DMS114 treated with DMSO at 0.1 percent for 48 hours (cell line): ENCODE data around the gene SPRYD3.
A peak's percentile ranks its signal among the peaks of the same experiment; 100 is the strongest.
"Not testable (repeated sequence)": the region's sequence is repeated elsewhere in the genome, so short reads cannot be mapped to it uniquely, and the experiment has no call there.

ENCODE experiments used
- DNase-seq: peaks from one replicate; lab custom pipeline; 2025; ENCODE audit not compliant: unreplicated experiment; lab: John Stamatoyannopoulos, UW

The SPRYD3 gene

DNA sequence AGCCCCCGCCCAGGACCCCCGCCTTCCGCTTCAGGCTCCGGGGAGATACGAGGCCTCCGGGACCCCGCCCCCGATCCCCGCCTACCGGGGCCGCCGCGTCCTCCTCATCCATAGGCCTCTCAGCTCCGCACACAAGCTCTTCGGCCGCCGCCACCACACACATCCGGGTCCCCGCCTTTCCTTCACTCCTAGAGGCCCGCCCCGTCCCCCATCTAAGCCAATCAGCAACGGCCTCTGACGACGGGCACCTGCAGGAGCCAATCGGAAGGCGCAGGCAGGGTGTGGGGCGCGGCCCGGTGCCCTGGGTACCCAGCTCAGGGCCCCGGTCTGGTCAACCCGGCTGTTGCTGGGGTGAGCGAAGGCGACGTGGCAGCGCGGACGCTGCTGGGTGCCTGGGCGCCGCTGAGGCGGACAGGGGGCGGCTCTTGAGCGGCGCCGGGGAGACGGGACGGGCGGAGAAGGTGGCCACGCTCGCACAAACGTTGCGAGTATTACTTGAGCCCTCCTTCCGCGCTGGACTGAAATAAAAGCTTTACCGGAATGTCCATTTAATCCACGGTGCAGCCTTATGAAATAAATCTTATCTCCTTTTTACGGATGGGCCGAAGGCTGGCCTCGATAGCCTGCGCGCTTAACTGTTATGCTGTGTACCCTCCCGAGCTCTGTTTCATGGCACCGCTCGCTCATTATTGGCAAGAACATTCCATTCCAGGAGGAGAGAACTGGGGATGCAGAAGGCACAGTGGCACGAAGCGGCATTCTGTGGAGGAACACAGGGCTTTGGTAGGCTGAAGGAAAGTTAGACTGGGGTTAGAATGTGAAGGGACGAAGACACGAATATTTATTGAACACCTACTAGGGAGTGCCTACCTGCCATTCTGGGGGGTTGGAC lies at the start of gene SPRYD3:
TSS of gene SPRYD3 (minus strand) at position 165 of the 892 bp plus-strand sequence. CDS start at position 108, 57 bp downstream.
- DNase-seq = peak; percentile 95

GRCh38 chr12:53127169-53127568 lies 48.0 kb upstream of the SPRYD3 start:
- no peak for DNase-seq

DNA sequence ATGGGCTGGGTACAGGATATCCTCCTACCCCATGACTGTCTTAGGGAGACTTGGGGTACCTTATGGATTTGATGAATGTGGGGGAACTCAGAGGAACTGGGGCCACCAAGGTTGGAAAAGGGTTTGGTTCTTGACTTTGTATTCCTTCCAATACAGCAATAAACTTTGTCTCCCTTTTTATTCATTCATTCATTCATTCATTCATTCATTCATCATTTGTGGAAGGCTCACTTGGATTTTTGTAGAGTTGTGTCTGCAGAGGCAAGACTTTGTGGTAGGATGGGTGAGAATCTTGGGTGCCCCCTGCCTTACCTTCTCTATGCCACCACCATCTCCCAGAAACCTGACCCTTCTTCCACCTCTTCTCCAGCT lies 45.1 kb upstream of the SPRYD3 start:
- DNase-seq = no peak

GRCh38 chr12:53123578-53124351 lies 44.6 kb upstream of the SPRYD3 start:
- no peak for DNase-seq

- DNase-seq = no peak
These were observed 43.8 kb upstream of the SPRYD3 start for GRCh38 chr12:53122961-53123468.

DNA sequence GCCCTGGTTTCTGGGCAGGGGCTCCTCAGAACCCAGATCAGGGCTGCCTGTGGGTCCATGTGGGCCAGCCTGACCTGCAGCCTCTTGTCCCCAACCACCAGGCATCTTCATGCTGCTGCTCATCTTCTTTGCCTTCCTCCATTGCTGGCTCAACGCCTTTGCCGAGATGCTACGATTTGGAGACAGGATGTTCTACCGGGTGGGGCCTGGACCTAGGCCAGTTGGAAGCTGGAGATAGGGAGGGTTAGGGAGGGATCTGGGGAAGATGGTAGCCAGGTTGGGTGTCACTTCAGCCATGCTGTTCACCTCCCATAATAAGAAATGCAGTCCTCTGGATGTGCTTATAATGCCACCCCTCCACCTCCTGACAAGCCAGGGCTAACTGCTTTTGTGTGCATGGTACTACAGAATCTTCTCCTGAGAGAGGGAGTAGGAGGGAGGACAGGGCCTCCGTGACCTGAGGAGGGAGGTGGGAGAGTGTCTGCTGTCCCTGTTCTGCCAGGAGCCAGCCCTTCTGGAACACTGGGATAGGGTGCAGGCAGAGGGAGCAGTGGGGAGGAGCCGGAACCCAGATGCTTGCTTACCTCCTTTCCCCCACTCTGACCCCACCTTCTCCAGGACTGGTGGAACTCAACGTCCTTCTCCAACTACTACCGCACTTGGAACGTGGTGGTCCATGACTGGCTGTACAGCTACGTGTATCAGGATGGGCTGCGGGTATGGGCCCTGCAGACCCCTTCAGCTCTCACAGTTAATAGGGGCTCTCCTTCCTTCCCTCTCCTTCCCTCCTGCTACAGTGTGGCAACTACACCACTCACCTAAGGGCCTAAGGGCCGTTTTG lies 41.7 kb upstream of the SPRYD3 start:
- no peak for DNase-seq

DNA sequence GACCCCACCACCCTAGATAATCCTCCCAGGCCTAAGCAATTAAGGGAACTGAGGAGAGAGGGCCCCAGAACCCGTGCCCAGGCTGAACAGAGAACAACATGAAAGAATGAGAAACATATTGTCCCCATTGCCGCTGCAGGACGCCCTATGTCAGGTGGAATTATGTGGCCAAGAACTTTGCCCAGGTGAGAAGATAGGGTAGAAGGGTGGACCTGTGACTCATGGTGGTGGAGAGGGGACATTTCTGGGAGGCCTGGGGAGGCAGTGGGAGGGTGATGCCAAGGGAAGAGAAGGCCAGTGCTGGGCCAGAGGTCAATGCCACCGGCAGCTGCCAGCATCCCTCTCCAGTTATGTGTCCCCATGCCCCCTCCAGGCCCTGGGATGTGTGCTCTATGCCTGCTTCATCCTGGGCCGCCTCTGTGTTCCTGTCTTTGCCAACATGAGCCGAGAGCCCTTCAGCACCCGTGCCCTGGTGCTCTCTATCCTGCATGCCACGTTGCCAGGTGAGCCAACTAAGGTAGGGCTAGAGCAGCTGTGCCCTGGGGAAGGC lies 39.6 kb upstream of the SPRYD3 start:
- no peak for DNase-seq

- no peak for DNase-seq
These were observed 36.9 kb upstream of the SPRYD3 start for GRCh38 chr12:53115891-53116648.

GRCh38 chr12:53115112-53115890 lies 36.1 kb upstream of the SPRYD3 start:
- no peak for DNase-seq

- DNase-seq = no peak
These were observed 34.8 kb upstream of the SPRYD3 start for GRCh38 chr12:53113951-53114350.

DNA sequence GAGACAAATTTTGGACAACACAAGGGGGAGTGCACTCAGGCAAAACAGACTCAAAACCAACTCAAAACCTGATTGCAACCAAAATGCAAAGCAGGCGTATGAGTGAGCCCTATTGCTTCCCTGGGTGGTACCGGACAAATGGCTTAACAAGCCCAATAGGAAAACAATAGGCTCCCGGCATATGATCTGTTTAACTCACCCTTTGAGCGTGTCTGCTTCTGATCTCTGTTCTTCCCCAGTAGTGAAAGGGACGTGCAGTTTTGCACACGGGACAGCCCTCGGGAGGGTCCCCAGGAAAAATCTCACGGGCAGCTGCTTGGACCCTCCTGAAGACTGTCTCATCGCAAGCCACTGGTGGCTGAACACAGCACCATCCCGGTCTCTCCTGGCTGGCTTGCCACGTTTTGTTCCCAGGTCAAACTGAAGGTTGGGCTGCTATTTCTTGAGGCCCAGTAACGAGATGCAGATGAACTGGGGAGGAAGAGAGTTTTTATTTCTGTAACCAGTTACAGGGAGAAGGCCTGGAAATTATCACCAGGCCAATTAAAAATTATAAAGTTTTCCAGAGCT lies 34.0 kb upstream of the SPRYD3 start:
- DNase-seq = no peak

DNA sequence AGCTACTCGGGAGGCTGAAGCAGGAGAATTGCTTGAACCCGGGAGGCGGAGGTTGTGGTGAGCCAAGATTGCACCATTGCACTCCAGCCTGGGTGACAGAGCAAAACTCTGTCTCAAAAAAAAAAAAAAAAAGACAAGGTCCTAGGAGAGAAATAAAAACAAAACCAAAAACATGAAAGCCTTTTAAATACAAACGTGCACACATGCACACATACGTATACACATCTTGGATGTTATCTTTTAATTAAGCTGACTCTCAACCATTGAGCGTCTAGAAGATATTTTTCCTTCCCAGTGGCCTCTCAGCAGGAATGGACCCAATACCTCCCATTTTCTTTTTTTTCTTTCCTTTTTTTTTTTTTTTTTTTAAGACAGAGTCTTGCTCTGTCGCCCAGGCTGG lies 33.2 kb upstream of the SPRYD3 start:
- DNase-seq = not testable (repeated sequence)

DNA sequence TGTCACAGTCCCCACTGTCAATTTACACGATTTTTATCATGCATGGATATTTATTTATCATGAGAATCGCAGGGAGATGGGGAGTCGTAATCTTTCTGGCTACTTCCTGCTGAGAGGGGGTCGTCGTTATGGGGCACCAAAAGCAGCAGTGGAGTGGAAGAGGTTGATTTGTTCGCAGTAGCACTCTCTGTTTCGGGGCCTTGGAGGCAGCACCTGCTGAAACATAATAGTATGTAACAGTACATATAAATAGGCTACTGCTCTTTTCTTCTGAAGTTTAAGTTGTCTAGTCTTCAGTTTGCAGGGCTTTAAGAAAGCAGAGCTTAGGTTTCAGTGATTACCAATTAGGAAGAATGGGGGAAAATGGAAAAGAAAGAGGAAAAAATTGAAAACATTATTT lies 27.9 kb upstream of the SPRYD3 start:
- DNase-seq = no peak

DNA sequence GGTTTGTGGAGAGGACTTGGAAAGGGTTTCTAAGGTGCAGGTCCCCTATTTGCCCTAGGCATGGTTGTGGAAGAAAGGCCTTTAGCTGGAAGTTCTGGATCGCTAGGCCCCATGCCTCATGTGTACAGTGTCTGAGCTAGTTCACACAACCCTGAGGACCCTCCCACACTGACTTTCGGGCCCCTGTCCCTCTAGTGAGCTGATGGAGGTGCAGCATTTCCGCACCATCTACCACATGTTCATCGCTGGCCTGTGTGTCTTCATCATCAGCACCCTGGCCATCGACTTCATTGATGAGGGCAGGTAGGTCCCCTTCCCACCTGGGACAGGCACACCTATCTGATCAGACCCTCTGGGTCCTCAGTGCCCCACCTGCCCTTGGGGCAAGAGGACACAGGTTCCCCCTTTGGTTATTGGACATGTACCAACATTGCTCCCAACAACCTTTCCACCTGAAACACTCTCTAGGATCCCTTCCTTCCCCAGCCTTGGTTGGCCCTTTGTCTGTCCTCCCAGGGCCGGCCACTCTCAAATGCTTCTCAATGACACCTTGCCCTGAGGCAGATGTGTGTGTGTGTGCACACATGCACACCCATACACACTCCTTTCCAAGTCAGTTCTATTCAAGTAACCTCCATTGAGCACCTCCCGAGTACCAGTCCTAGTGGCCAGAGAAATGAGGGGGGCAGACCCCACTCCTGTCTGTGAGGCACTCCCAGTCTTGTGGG lies 26.7 kb upstream of the SPRYD3 start:
- no peak for DNase-seq

DNA sequence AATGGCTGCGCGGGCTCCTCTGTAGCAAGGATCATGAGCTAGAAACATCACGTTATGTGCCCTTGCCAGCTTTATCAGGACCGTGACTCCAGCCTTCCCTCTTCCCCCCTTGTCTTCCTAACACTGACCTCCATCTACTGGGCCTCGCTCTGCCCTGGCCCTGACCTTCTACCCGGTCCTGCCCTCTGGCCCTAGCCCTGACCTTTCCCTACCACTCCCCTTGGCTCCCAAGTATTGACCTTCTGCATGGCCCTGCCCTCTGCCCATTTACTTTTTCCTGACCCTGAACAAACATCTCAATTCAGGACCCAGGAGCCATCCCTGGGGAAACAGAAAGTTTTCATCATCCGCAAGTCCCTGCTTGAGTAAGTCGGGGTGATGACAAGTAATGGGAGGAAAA lies 26.1 kb upstream of the SPRYD3 start:
- no peak for DNase-seq

- DNase-seq = no peak
These were observed 24.7 kb upstream of the SPRYD3 start for GRCh38 chr12:53103860-53104305.

DNA sequence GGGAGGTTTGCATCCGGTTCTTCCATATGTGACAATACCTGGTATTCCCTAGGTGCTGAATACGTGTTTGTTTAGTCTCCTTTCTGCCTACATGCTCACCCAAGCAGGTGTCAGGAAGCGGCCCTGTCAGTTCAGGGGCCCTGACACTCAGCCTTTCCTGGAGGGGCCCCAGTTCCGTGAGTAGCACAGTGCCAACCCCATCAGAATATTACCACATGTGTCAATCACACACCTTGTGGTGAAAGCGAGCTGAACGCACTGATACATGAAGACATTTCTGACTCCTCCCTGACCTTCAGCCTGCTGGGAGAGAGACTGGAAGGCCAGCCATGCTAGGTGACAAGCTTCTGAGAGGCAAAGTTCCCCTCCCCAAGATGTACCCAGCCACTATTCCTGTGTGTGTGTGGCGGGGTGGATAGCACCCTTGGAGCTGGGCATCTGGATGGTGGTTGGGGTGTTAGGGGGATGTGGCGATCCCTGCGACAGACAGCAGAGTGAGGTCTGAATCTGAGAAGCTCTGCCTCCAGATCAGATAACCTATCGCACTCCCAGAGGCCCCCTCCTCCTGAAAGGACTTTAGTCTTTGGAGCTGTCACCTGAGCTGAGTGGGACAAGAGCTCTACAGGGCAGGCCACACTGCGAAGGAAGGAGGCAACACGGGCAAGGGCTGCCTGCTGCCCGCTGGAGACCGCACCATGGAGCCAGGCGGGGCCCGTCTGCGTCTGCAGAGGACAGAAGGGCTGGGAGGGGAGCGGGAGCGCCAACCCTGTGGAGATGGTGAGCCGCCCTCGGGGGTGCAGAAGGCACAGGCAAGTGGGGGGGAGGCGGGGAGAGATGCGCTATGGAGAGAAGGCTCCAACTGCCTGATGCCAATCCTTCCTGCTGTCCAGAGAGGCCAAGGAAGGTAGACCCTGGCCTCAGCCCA lies 24.0 kb upstream of the SPRYD3 start, which contains the start of gene SOAT2:
TSS of gene SOAT2 (plus strand) at position 604 of the 925 bp plus-strand sequence. CDS start at position 696, 92 bp downstream.
- DNase-seq = no peak
